DOHH2 (cell line): ENCODE results near the gene APBB1.
A peak's percentile ranks its signal among the peaks of the same experiment; 100 is the strongest.

Source experiments
- H3F3A ChIP-seq: fragments of 200-600 bp; sonication (generic), shearing (Covaris generic); 2 replicates; pipeline ENCODE4 v1.6.0; 2016; ENCODE audit warnings: antibody characterized with exemption, mild to moderate bottlenecking; ENCODE audit not compliant: control insufficient read depth, insufficient read depth
- H3K27ac ChIP-seq: fragments of 200-600 bp; sonication (generic); 2 replicates; pipeline ENCODE4 v1.5.1; 2014; ENCODE audit warnings: low read depth, mild to moderate bottlenecking, low read length, moderate library complexity
- H3K27me3 ChIP-seq: fragments of 200-600 bp; sonication (generic); 2 replicates; pipeline ENCODE4 v1.6.1; 2014; ENCODE audit warnings: mild to moderate bottlenecking, low read length, mixed read lengths; ENCODE audit not compliant: control insufficient read depth
- H3K36me3 ChIP-seq: fragments of 200-600 bp; sonication (generic); 2 replicates; pipeline ENCODE4 v1.6.1; 2014; ENCODE audit warnings: mild to moderate bottlenecking, low read length, moderate library complexity, mixed read lengths; ENCODE audit not compliant: control insufficient read depth
- H3K4me1 ChIP-seq: fragments of 200-600 bp; sonication (generic); 2 replicates; pipeline ENCODE4 v1.6.1; 2014; ENCODE audit warnings: mild to moderate bottlenecking, low read length, mixed read lengths; ENCODE audit not compliant: control insufficient read depth
- H3K4me2 ChIP-seq: fragments of 200-600 bp; sonication (generic); 2 replicates; pipeline ENCODE4 v1.6.0; 2014; ENCODE audit warnings: mild to moderate bottlenecking, low read length, moderate library complexity
- H3K4me3 ChIP-seq: fragments of 200-600 bp; sonication (generic); 2 replicates; pipeline ENCODE4 v1.5.1; 2014; ENCODE audit warnings: mild to moderate bottlenecking, low read length, mixed read lengths
- H3K79me2 ChIP-seq: fragments of 200-600 bp; sonication (generic); 2 replicates; pipeline ENCODE4 v1.6.1; 2014; ENCODE audit warnings: mild to moderate bottlenecking, low read length, mixed read lengths; ENCODE audit not compliant: control insufficient read depth
- H3K9me2 ChIP-seq: fragments of 200-600 bp; sonication (generic); replicated peaks from 2 replicates; pipeline ENCODE4 v1.6.1; 2014; ENCODE audit warnings: mild to moderate bottlenecking, low read length, mixed read lengths; ENCODE audit not compliant: control insufficient read depth
- H3K9me3 ChIP-seq: fragments of 200-600 bp; sonication (generic); 2 replicates; pipeline ENCODE4 v1.6.1; 2014; ENCODE audit warnings: antibody characterized with exemption, low read length, mixed read lengths; ENCODE audit not compliant: control insufficient read depth, insufficient read depth
- H4K20me1 ChIP-seq: fragments of 200-600 bp; sonication (generic); 2 replicates; pipeline ENCODE4 v1.6.0; 2014; ENCODE audit warnings: low read depth, mild to moderate bottlenecking, antibody characterized with exemption, low read length, moderate library complexity; ENCODE audit not compliant: control insufficient read depth, insufficient read depth
- EZH2phosphoT487 ChIP-seq: fragments of 200-600 bp; sonication (generic); IDR thresholded peaks from 2 replicates; pipeline ENCODE4 v1.6.1; 2017; ENCODE audit warnings: borderline replicate concordance, mild to moderate bottlenecking, antibody characterized with exemption, low read length, moderate library complexity, mixed read lengths
- TF ChIP-seq, protein P1 (sequence below): fragments of 200-600 bp; sonication (generic); IDR thresholded peaks from one replicate; pipeline ENCODE4 v1.5.1; 2014; ENCODE audit warnings: antibody characterized with exemption, mild to moderate bottlenecking, low read depth, low read length; ENCODE audit not compliant: poor library complexity, severe bottlenecking

Gene APBB1

DNA sequence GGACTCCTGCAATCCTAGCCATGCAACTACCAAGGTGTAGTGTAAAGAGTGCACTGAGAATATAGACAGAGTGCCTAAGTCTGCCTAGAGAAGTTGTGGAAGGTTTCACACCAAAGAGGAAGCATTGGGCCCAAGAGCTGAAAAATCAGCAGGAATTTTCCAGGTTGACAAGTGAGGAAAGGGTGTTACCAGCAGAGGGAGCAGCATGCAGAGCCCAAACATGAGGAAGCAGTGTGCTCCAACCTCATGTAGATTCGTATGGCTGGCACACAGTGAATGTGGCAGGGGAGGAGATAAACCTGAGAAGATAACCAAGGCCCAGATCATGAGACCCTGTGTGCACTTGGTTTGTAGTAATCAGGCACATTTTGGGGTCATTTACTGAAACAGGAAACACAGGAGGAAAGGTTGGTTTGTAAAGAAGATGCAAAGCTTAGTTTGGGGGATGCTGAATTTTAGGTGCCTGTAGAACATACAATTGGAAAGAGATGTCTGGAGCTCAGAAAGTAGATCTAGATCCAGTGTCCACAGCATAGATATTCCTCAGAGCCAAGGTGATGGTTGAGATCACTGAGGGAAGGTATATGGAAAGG, 20.2 kb upstream of the APBB1 start:
- Histone ChIP-seq H4K20me1 (no peaks in the 10 kb centered on the region), H3K9me3 (no peaks in the 10 kb centered on the region), H3K36me3 (no peaks in the 10 kb centered on the region), H3K4me3 (no peak overlapping the region), H3K4me1 (peaks cover 33% of the 10 kb centered on the region), H3K4me2 (no peak overlapping the region), H3K27me3 (no peaks in the 10 kb centered on the region), H3K27ac (no peak overlapping the region), H3K79me2 (no peaks in the 10 kb centered on the region), H3F3A (no peaks in the 10 kb centered on the region), H3K9me2 (no peaks in the 10 kb centered on the region)
- no peak for TF ChIP-seq EZH2phosphoT487
- TF ChIP-seq, protein P1, sequence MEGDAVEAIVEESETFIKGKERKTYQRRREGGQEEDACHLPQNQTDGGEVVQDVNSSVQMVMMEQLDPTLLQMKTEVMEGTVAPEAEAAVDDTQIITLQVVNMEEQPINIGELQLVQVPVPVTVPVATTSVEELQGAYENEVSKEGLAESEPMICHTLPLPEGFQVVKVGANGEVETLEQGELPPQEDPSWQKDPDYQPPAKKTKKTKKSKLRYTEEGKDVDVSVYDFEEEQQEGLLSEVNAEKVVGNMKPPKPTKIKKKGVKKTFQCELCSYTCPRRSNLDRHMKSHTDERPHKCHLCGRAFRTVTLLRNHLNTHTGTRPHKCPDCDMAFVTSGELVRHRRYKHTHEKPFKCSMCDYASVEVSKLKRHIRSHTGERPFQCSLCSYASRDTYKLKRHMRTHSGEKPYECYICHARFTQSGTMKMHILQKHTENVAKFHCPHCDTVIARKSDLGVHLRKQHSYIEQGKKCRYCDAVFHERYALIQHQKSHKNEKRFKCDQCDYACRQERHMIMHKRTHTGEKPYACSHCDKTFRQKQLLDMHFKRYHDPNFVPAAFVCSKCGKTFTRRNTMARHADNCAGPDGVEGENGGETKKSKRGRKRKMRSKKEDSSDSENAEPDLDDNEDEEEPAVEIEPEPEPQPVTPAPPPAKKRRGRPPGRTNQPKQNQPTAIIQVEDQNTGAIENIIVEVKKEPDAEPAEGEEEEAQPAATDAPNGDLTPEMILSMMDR, result peak; percentile 70

DNA sequence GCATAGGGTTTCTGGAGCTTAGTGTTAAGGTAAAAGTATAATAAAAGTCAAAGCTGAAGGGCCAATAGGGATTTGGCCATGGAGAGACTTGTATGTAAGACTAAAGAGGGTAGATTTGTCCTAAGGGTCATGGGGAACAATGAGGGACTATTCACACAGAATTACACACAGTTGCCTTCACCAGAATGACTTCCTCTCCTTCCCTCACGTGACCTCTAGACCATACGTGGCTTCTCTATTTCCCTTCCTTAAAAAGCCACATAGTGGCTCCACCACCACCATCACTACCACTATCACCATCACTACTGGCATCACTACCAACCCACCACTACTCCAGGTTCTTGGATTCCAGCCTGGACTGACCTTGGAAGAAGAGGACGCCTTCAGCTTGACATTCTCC, 19.1 kb upstream of the APBB1 start:
- Histone ChIP-seq H3K27me3 (no peaks in the 10 kb centered on the region; the same call in 1 of the 2 replicates), H4K20me1 (no peaks in the 10 kb centered on the region), H3K9me2 (no peaks in the 10 kb centered on the region), H3K4me3 (no peak overlapping the region), H3K36me3 (no peaks in the 10 kb centered on the region), H3K4me1 (peaks cover 39% of the 10 kb centered on the region), H3K79me2 (no peaks in the 10 kb centered on the region), H3F3A (no peaks in the 10 kb centered on the region), H3K27ac (no peak overlapping the region), H3K9me3 (no peaks in the 10 kb centered on the region), H3K4me2 (no peak overlapping the region)
- TF ChIP-seq EZH2phosphoT487, result no peak
- TF ChIP-seq, protein P1, result no peak

DNA sequence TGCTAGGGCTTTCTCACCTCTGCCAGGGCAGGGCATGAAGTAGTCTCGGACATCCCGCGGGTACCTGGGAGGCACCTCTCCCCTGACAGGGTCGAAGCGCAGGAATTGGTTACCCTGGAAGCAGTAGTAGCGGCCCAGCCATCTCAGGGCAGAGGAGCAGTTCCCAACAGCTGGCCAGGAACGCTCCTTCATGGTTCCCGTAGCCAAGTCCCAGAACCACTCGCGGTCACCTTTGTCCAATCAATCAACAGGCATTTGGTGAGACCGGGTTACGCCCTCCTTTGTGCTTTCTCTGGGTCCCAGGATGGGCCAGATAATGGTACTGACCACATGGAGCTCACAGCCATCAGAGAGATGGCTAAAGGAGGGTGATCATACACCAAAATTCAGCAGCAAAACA, 18.5 kb upstream of the APBB1 start:
- Histone ChIP-seq H3K9me2 (no peaks in the 10 kb centered on the region), H3K27me3 (no peaks in the 10 kb centered on the region; the same call in 1 of the 2 replicates), H3K4me3 (no peak overlapping the region), H3F3A (no peaks in the 10 kb centered on the region), H3K4me2 (no peak overlapping the region), H3K36me3 (no peaks in the 10 kb centered on the region), H3K4me1 (peaks cover 39% of the 10 kb centered on the region), H3K27ac (no peak overlapping the region), H3K79me2 (no peaks in the 10 kb centered on the region), H4K20me1 (no peaks in the 10 kb centered on the region), H3K9me3 (no peaks in the 10 kb centered on the region)
- no peak for TF ChIP-seq EZH2phosphoT487
- TF ChIP-seq, protein P1, result no peak
